Endothelial cell of umbilical vein (primary cell): ENCODE measurements around the gene MAPK8IP3. TPM values are rescaled to one million over a fixed set of nuclear protein-coding genes. Genes with fewer than 3 reads are reported as not detected.

ENCODE experiments used
- BruUV-seq: library from RNA; stranded (reverse); fragments of 400-500 nt; replicated peaks from 2 replicates; lab custom pipeline; 2021; lab: Mats Ljungman, UMichigan
- CTCF ChIA-PET: fragments of 300-600, 350-600 bp; sonication (Branson Sonifier 250); formaldehyde crosslinking; loops from one replicate; lab custom pipeline; 2021; ENCODE audit warnings: antibody characterized with exemption, inconsistent platforms; lab: Charles Lee
- POLR2A ChIA-PET: fragments of 300-600, 350-600 bp; sonication (Branson Sonifier 250); formaldehyde crosslinking; loops from one replicate; lab custom pipeline; 2021; ENCODE audit warnings: antibody characterized with exemption, inconsistent platforms; lab: Charles Lee
- DNase-seq: peaks from one replicate; pipeline ENCODE4 v3.0.0-alpha.2; 2011; ENCODE audit warnings: low read depth, low spot score
- FAIRE-seq: peaks from 2 replicates; lab custom pipeline; 2011; peaks lifted over from hg19 to GRCh38; lab: Jason Lieb, UNC
- H2AFZ ChIP-seq: 2 replicates; pipeline ENCODE4 v1.6.0; 2012; ENCODE audit warnings: low read depth, low read length, control low read depth, inconsistent platforms
- H3K27ac ChIP-seq: 2 replicates; pipeline ENCODE4 v1.5.1; 2011; ENCODE audit warnings: low read depth, mild to moderate bottlenecking, control low read depth, low read length, moderate library complexity; ENCODE audit not compliant: insufficient read depth
- H3K27me3 ChIP-seq, 2 experiments: 2 replicates each; pipeline versions ENCODE4 v1.6.0 to v1.6.1; 2011; ENCODE audit warnings: low read length in 2 of 2, mixed read lengths in 1 of 2; ENCODE audit not compliant: control insufficient read depth in 2 of 2, insufficient read depth in 2 of 2
- H3K36me3 ChIP-seq, 2 experiments: 2 replicates in 1 of 2; 3 replicates in 1 of 2; pipeline ENCODE4 v1.5.1; 2011; ENCODE audit warnings: low read length in 2 of 2, mild to moderate bottlenecking in 1 of 2, moderate library complexity in 1 of 2; ENCODE audit not compliant: control insufficient read depth in 2 of 2, insufficient read depth in 2 of 2; ENCODE audit errors: extremely low read depth in 1 of 2
- H3K4me1 ChIP-seq: 3 replicates; pipeline ENCODE4 v1.5.1; 2011; ENCODE audit warnings: mild to moderate bottlenecking, low read length; ENCODE audit not compliant: control insufficient read depth, insufficient read depth; ENCODE audit errors: extremely low read depth
- H3K4me2 ChIP-seq: 2 replicates; pipeline ENCODE4 v1.6.1; 2011; ENCODE audit warnings: low read length, control low read depth, mixed read lengths; ENCODE audit not compliant: insufficient read depth
- H3K4me3 ChIP-seq, 3 experiments: fragments of 200-600 bp in 1 of 3; sonication (generic), shearing (Covaris generic) in 1 of 3; replicated peaks in 1 of 3; 2 replicates each; pipeline ENCODE4 v1.5.1; 2011 to 2016; ENCODE audit warnings: control low read depth in 3 of 3, low read length in 3 of 3, mild to moderate bottlenecking in 2 of 3, inconsistent platforms in 1 of 3, low read depth in 1 of 3, moderate library complexity in 1 of 3; ENCODE audit not compliant: insufficient read depth in 1 of 3
- H3K79me2 ChIP-seq: 2 replicates; pipeline ENCODE4 v1.6.0; 2012; ENCODE audit warnings: low read length, inconsistent platforms; ENCODE audit not compliant: control insufficient read depth, insufficient read depth
- H3K9ac ChIP-seq: replicated peaks from 2 replicates; pipeline ENCODE3; 2011; ENCODE audit warnings: low read length, control low read depth; ENCODE audit not compliant: insufficient read depth; ENCODE audit errors: extremely low read depth
- H3K9me1 ChIP-seq: replicated peaks from 3 replicates; pipeline ENCODE4 v1.6.0; 2011; ENCODE audit warnings: mild to moderate bottlenecking, low read length; ENCODE audit not compliant: control insufficient read depth, insufficient read depth; ENCODE audit errors: extremely low read depth
- H3K9me3 ChIP-seq: replicated peaks from 2 replicates; pipeline ENCODE4 v1.5.1; 2012; ENCODE audit warnings: low read length, inconsistent platforms; ENCODE audit not compliant: control insufficient read depth, insufficient read depth
- H4K20me1 ChIP-seq: replicated peaks from 2 replicates; pipeline ENCODE3; 2011; ENCODE audit warnings: mild to moderate bottlenecking, low read length; ENCODE audit not compliant: control insufficient read depth, insufficient read depth; ENCODE audit errors: extremely low read depth
- EZH2 ChIP-seq: IDR thresholded peaks from 2 replicates; pipeline ENCODE4 v1.6.1; 2012; ENCODE audit warnings: borderline replicate concordance, low read depth, mild to moderate bottlenecking, moderate library complexity, low read length, inconsistent platforms; ENCODE audit not compliant: severe bottlenecking
- GATA2 ChIP-seq: IDR thresholded peaks from 2 replicates; pipeline ENCODE4 v1.7.0; 2011; ENCODE audit warnings: low read depth, mild to moderate bottlenecking, moderate library complexity, mixed read lengths, low read length; ENCODE audit not compliant: insufficient read length, insufficient read depth
- JUN ChIP-seq: IDR thresholded peaks from 2 replicates; pipeline ENCODE4 v1.6.1; 2011; ENCODE audit warnings: borderline replicate concordance, low read depth; ENCODE audit not compliant: insufficient read length, insufficient read depth
- POLR2AphosphoS5 ChIP-seq: IDR thresholded peaks from 2 replicates; pipeline ENCODE4 v1.6.1; 2012; ENCODE audit warnings: low read depth, mild to moderate bottlenecking, control low read depth, low read length, moderate library complexity; ENCODE audit not compliant: insufficient read depth
- dilution Hi-C: fragments of 300-500 bp; cut with MboI; formaldehyde crosslinking; loops from one replicate; pipeline ENCODE4 v1.15.0; 2019; ENCODE audit warnings: low sequenced_read_pairs; ENCODE audit not compliant: extremely low pct_ligation_motif_present
- intact Hi-C: fragments of 100-400 bp; cut with micrococcal nuclease; formaldehyde crosslinking; loops from one replicate; pipeline ENCODE4 v1.10.0; 2022
- polyA plus RNA-seq, 4 experiments: library from polyadenylated mRNA; depleted of rRNA in 3 of 4; stranded (reverse) in 3 of 4; unstranded in 1 of 4; fragments of >200 nt; gene quantifications; 2 replicates each; pipeline versions ENCODE4 v1.2.1 to v1.2.3, GENCODE V29; 2011 to 2012; ENCODE audit warnings: missing spikeins in 1 of 4
- total RNA-seq: library from RNA; stranded (reverse); gene quantifications from 2 replicates; pipeline ENCODE4 v1.2.3, GENCODE V29; 2021
- TF ChIP-seq, protein P1 (sequence below): IDR thresholded peaks from 2 replicates; pipeline ENCODE4 v1.6.1; 2011; ENCODE audit not compliant: insufficient read depth, insufficient read length
- TF ChIP-seq, protein P2 (sequence below), 2 donors: IDR thresholded peaks; 1 replicate in 1 of 2; 2 replicates in 1 of 2; pipeline ENCODE4 v1.5.1; 2011; ENCODE audit warnings: low read length in 2 of 2, mild to moderate bottlenecking in 2 of 2, moderate library complexity in 2 of 2, control low read depth in 1 of 2, inconsistent platforms in 1 of 2, low read depth in 1 of 2; ENCODE audit not compliant: insufficient read depth in 1 of 2; ENCODE audit errors: extremely low read depth in 1 of 2

Gene MAPK8IP3
- total and polyA plus RNA-seq, 2 donors (not counting 3 experiments of a cell fraction or from before 2014, with no cell fraction given), result 40.7 to 92.2 TPM

DNA sequence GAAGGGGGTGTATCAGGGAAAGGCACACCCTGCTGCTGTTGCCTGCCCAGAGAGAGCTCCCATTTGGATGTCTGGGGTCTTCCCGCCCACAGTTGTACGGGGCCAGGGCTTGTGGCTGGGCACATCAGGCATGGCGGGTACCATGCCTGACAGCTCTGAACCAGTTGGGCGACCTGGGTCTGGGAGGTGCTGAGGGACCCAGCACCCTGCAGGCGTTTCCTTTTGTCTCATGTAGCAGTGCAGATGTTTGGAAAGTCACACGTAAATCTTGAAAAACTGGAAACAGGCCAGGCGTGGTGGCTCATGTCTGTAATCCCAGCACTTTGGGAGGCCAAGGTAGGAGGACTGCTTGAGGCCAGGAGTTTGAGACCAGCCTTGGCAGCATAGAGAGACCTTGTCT lies 36.3 kb upstream of the MAPK8IP3 start:
- peaks cover under 1% of the 10 kb centered on the region for H3K4me1 ChIP-seq
- no peaks in the 10 kb centered on the region for H3K9me1 ChIP-seq
- intact Hi-C loops, result no loop called here
- no peaks in the 10 kb centered on the region for H4K20me1 ChIP-seq
- H3K9me3 ChIP-seq, result no peaks in the 10 kb centered on the region
- peaks cover 26 to 82% of the 10 kb centered on the region in 2 experiments for H3K36me3 ChIP-seq
- no peak for FAIRE-seq
- H3K79me2 ChIP-seq, result no peaks in the 10 kb centered on the region
- no TSS peak for BruUV-seq
- H3K4me3 ChIP-seq, result no peak overlapping the region
- dilution Hi-C loops, result no loop called here
- H3K4me2 ChIP-seq, result no peak overlapping the region
- no peak overlapping the region for H3K9ac ChIP-seq
- DNase-seq, result no peak
- H3K27me3 ChIP-seq, result no peaks in the 10 kb centered on the region
- ChIA-PET POLR2A (no interaction called here), CTCF (interaction anchor here (1.4 kb wide), 1 partner anchor 17 kb away, joined by 4 read pairs; no protein-coding TSS in a partner anchor)
- no peak overlapping the region for H2AFZ ChIP-seq
- H3K27ac ChIP-seq, result no peak overlapping the region
- TF ChIP-seq, protein P1, sequence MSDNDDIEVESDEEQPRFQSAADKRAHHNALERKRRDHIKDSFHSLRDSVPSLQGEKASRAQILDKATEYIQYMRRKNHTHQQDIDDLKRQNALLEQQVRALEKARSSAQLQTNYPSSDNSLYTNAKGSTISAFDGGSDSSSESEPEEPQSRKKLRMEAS, result no peak
- TF ChIP-seq JUN (no peak), GATA2 (no peak), POLR2AphosphoS5 (no peak), EZH2 (no peak)
- TF ChIP-seq, protein P2, sequence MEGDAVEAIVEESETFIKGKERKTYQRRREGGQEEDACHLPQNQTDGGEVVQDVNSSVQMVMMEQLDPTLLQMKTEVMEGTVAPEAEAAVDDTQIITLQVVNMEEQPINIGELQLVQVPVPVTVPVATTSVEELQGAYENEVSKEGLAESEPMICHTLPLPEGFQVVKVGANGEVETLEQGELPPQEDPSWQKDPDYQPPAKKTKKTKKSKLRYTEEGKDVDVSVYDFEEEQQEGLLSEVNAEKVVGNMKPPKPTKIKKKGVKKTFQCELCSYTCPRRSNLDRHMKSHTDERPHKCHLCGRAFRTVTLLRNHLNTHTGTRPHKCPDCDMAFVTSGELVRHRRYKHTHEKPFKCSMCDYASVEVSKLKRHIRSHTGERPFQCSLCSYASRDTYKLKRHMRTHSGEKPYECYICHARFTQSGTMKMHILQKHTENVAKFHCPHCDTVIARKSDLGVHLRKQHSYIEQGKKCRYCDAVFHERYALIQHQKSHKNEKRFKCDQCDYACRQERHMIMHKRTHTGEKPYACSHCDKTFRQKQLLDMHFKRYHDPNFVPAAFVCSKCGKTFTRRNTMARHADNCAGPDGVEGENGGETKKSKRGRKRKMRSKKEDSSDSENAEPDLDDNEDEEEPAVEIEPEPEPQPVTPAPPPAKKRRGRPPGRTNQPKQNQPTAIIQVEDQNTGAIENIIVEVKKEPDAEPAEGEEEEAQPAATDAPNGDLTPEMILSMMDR (IDR thresholded peaks at IDR 0.05; ENCODE audit: extremely low read depth in 1 of 2, insufficient read depth in 1 of 2, low read depth in 1 of 2, low read length in 2 of 2), result no peak
